Stimulated activated CD4-positive, alpha-beta T cell treated with anti-CD3 and anti-CD28 coated beads, TNF-alpha, amount 100 ng/mL, for 4 hours (primary cell): ENCODE measurements around the gene PRR36.
"Not testable (repeated sequence)": the region's sequence is repeated elsewhere in the genome, so short reads cannot be mapped to it uniquely, and the experiment has no call there.

Experiments
- DNase-seq, 3 experiments: peaks; one replicate each; pipeline ENCODE4 v3.0.0-alpha.2; 2020; ENCODE audit warnings: low read depth in 3 of 3

The PRR36 gene

DNA sequence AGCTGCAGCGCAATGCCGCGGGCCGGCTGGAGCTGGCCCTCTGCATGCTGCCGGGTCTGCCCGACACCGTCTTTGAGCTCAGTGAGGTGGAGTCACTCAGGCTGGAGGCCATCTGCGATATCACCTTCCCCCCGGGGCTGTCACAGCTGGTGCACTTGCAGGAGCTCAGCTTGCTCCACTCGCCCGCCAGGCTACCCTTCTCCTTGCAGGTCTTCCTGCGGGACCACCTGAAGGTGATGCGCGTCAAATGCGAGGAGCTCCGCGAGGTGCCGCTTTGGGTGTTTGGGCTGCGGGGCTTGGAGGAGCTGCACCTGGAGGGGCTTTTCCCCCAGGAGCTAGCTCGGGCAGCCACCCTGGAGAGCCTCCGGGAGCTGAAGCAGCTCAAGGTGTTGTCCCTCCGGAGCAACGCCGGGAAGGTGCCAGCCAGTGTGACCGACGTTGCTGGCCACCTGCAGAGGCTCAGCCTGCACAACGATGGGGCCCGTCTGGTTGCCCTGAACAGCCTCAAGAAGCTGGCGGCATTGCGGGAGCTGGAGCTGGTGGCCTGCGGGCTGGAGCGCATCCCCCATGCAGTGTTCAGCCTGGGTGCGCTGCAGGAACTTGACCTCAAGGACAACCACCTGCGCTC lies 25.7 kb upstream of the PRR36 start:
- no peak for DNase-seq

DNA sequence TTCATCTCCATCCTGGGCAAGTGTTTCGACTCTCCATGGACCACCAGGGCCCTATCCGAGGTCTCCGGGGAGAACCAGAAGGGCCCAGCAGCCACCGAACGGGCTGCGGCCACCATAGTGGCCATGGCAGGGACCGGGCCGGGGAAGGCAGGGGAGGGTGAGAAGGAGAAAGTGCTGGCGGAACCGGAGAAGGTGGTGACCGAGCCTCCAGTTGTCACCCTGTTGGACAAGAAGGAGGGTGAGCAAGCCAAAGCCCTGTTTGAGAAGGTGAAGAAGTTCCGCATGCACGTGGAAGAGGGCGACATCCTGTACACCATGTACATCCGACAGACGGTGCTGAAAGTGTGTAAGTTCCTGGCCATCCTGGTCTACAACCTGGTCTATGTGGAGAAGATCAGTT lies 24.8 kb upstream of the PRR36 start:
- no peak for DNase-seq

DNA sequence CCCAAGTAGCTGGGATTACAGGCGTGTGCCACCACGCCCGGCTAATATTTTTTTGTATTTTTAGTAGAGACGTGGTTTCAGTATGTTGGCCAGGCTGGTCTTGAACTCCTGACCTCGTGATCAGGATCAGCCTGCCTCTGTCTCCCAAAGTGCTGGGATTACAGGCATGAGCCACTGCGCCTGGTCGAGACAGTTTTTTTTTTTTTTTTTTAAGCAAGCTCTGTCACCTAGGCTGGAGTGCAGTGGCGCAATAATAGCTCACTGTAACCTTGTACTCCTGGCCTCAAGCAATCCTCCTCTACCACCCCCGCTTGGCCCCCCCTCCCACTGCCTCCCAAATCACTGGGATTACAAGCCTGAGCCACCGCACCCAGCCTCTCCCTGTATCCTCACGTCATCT lies 23.1 kb upstream of the PRR36 start:
- no peak for DNase-seq

DNA sequence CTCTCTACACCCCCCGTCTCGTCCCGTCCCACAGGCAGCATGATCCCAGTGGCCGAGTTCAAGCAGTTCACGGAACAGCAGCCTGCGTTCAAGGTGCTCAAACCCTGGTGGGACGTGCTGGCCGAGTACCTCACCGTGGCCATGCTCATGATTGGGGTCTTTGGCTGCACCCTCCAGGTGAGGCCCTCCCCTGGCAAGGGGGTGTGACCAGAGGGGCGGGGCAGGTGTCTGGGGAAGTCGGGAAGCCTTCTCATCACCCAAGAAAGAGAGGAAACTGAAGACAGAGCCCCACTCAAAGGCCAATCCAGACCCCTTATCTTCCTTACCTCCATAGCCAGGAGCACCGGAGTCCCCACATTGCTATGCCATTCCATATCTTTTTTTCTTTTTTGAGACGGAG lies 21.4 kb upstream of the PRR36 start:
- DNase-seq, result no peak

DNA sequence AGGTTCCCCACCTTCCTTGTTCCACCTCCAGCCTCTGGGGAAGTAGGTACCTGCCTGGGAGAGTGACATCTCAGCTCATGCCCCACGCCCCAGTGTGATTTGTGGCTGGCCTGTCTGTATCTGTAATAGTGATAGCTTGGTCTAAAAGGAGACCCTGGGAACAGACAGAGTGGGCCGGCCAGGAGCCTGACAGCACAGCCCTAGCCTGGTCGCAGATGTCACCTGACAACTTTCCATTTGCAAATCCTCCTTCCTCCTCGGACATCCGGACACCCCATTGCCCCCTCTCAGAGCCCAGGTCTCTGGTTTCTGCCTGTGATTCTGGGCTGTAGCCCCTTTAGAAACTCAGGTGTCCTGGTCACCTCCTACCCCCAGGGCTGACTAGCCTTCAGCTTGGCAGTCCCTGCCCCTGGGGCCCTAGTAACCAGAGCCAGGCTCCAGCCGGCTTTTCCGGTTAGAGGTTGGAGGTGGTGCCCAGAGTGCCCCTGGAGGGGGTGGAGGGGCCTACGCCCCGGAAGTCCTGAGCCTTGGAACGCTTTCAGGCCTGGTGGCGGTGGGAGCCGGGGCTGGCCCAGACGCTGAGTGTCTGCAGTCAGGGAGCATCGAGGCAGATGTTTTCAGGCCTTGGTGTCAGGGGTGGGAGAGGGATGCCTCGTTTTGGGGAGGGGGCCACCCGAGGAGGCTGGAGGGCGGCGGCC lies 20.6 kb upstream of the PRR36 start:
- DNase-seq, result no peak

DNA sequence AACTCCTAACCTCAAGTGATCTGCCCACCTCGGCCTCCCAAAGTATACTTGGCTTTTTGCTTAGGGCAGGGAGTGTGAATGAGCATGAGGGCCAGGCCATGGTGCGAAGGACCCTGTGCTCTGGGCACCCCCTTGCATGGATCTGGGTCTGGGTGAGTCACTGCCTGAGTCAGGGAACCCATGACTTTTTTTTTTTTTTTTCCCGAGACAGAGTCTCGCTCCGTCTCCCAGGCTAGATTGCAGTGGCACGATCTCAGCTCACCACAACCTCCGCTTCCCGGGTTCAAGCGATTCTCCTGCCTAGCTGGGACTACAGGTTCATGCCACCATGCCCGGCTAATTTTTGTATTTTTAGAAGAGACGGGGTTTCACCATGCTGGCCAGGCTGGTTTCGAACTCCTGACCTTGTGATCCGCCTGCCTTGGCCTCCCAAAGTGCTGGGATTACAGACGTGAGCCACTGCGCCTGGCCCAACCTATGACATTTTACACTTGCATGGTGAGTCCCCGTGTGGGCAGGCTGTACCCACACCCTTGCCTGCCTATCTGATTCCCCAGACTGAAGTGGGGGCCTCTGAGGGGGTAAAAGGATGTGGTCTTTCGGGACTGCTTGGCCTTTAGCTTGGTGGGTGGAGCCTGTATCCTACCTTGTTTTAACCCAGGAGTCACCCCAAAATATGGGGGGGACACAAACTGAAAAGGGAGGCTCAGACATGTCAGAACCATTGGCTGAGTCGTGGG lies 19.3 kb upstream of the PRR36 start:
- DNase-seq, result not testable (repeated sequence)

DNA sequence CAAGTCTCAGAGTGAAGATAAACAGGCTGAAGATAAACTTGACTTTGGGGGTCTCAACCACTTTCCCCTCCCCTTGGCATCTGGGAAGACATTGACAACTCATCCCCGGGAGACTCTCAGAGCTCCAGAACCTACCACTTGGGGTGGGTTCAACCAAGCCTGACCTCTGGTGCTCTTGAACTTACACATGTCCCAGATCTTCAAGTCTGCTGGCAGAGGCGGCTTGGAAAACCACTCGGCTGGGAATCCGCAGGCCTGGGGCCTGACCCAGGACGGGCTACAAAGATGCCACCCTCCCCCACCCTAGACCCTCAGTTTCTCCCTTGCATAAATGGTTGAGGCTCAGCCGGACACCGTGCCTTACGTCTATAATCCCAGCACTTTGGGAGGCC lies 14.6 kb upstream of the PRR36 start:
- no peak for DNase-seq

DNA sequence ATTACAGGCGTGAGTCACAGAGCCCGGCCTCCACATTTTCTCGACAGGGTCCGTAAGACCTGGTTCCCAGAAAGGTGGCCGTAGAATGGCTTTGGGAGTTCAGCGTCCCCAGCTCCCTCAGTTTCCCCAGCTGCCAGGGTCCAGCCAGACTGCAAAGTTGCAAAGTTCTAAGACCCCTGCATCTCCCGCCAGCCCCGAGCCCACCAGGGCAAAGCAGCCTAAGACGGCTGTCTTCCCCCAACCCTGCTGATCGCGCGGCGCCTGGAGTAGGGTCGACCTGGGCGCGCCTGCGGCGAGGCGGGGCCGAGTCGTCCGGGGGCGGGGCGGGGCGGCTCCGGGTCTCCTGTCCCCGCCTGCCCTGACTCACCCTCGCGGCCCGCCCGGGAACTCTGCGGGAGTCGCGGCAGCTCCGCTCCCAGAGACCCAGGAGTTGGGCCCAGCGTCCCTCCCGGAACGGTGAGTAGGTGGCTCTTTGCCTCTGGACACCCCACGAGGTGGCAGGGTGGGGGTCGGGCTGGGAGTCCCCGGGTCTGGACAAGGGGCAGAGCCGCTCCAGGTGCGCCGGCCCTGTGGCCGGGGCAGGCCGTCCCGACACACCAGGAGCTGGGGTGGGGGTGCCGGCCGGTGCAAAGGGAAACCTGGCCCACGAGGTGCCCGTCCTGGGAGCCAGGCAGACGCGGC lies 14.1 kb upstream of the PRR36 start, which contains the start of gene LRRC8E:
TSS of gene LRRC8E (plus strand) at position 366 of the 681 bp plus-strand sequence. CDS start 7,094 bp downstream, outside the sequence.
- DNase-seq, result peak in 1 of 3 experiments; percentile 25

DNA sequence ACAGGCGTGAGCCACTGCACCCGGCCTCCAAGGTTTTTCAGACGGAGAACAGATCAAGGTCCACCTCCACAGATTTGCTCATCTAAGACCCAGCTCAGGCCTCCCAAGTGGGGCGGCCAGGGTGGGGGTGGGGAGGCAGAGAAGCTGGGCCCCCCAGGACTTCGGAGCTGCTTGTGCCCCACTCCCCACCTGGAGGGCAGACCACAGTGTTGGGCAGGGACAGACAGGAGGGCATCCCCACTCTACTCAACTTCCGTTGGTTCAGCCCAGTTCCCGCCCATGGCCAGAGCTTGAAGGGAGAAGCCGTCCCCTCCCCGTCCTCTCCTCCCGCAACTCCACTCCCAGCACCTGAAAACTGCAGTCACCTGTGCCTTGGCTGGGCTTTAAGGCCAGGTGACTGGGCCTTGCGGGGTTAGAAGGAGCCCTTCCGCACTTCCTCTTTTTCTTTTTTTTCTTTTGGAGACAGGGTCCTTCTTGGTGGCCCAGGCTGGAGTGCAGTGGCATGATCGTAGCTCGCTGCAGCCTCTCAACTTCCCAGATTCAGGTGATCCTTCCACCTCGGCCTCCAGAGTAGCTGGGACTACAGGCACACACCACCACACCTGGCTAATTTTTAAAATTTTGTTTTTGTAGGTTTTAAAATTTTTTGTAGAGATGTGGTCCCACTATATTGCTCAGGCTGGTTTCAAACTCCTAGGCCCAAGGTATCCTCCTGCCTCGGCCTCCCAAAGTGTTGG lies 13.4 kb upstream of the PRR36 start:
- no peak for DNase-seq

DNA sequence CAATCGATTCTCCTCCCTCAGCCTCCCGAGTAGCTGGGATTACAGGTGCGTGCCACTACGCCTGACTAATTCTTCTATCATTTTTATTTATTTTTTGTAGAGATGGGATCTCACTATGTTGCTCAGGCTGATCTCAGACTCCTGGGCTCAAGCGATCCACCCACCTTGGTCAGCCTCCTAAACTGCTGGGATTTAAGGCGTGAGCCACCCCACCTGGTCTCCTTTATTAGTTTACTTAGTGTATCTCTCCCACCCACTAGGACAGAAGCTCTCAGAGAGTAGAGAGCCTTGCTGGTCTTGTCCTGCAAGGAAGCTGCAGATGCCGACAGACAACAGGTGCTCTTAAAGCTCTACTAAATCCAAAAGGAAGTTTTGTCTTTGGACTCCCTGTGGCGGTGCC lies 11.6 kb upstream of the PRR36 start:
- no peak for DNase-seq

DNA sequence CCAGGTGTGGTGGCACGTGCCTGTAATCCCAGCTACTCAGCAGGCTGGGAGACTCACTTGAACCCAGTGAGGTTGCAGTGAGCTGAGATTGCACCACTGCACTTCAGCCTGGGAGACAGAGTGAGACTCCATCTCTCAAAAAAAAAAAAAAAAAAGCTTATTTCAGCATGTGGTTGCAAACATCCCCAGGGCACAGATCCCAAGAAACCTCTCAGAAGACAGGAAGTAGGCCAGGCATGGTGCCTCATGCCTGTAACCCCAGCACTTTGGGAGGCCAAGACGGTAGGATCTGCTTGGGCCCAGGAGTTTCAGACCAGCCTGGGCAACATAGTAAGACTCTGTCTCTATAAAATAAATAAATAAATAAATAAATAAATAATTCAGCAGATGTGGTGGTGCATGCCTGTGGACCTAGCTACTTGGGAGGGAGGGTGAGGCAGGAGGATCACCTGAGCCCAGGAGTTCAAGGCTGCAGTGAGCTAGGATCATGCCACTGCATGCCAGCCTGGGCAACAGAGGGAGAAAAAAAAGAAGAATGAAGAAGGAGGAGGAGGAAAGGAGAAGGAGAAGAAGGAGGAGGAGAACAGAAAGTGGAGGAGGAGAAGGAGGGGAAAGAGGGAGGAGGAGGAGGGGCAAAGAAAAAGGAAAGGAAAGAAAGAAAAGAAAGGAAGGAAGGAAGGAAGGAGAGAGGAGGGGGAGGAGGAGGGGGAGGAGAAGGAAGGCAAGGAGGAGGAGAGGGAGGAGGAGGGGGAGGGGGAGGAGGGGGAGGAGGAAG lies 9.8 kb upstream of the PRR36 start:
- no peak for DNase-seq

DNA sequence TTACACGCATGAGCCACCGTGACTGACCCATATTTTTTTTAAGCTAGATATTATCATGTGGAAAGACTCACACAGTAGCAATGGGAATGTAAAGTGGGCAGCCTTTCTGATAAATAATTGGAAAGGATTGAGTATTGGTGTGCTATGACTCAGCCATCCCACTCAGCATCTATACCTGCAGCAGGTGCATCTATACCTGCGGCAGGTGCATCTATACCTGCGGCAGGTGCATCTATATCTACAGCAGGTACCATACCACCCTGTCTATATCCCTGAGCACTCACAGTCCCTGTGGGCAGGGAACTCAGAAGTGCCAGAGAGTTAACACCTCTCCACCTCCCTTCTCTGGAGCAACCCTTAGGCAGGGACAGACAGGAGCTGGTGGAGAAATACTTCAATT lies 8.9 kb upstream of the PRR36 start:
- no peak for DNase-seq

DNA sequence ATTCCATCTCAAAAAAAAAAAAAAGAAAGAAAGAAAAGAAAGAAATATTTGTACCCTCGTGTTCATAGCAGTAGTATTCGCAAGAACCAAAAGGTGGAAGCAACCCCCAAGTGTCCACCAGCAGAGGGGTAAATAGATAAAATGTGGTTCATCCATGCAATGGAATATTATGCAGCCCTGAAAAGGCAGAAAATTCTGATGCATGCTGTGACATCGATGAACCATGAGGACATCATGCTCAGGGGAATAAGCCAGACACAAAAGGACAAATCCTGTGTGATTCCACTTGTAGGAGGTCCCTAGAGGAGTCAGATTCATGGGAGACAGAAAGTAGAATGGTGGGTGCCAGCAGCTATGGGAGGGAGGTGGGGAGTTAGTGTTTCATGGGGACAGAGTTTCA lies 7.7 kb upstream of the PRR36 start:
- no peak for DNase-seq

DNA sequence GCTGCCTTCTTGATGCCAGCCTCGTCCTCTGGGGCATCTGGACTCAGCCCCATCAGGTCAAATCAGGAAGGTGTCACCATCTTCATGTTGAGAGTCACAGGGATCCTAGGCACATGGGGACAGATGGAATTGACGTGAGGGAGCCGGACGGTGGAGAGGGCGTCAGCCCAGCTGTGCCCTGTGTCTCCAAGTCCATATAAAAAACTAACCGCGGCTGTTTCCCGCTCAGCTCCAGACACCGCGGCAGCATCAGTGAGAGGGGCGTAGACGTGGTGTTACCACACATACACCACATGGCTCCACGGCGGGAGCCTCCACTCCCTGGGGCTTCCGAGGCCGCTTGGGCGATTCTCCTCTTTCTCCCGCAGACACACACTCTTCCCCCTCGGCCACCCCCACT lies 5.6 kb upstream of the PRR36 start:
- DNase-seq, result no peak

DNA sequence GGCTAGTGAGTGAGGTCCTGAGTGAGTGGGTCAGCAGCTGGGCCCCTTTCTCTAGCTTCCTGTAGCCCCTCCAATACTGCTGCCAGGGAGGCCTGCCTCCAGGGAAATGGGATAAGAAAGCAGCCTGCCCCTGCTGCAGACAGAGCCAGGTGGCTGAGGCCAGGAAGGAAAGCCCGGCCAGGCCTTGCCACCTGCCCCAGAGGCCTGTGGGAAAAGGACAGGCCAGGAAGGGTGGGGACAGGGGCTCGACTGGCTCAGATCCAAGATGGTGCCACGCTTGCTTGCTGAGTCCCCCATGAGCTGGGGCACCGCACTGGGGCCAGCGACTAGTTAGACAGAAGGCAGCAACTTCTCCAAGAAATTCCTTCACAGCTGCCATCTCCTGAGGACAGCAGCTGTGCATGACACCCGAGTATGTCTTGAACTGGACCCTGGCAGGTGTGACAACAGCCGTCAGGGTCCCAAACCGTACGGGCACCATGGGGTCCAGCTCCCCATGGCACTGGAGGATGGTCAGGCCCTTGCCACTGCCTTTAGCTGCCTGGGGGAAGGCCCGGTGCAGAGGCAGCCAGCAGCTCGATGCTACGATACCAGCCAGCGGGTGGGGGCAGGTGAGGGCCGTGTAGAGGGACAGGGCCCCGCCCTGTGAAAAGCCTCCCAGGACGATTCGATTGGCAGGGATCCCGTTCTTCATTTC lies 5.1 kb upstream of the PRR36 start:
- DNase-seq, result no peak

DNA sequence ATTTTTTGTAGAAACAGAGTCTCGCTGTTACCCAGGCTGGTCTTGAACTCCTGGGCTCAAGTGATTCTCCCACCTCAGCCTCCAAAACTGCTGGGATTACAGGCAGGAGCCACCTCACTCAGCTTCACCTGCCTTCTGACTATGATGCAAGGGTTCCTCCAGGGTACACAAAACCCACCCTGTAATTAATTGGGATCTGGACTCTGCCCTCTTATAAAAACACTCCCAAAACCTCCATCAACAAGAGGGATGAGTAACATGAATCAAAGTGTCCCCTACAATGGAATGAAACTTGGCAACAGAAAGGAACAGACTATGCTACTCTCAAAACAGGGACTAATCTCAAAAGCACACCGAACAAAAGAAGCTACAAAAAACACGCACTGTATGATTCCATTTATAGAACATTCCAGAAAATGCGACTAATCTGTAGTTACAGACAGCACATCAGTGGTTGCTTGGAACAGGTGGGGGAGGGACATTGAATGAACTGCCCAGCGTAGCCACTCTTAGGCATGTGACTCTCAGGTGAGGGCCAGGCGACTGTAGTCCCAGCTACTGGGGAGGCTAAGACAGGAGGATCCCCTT lies 3.2 kb upstream of the PRR36 start:
- DNase-seq, result no peak

DNA sequence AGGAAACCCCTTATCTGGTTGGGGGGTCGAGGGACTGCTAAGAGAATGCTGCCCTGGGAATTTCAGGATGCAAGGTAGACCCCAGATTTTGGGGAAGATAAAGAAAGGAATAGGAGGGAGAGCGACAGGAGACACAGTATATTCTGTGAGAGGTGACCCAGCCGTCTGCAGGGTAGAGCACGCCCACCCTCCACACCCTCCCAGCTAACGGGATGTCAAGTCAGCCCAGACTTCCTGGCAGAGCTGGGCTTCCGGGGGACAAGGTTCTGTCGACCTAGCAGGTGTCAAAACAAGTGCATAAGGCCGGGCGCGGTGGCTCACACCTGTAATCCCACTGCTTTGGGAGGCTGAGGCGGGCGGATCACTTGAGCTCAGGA lies 695 bp upstream of the PRR36 start:
- no peak for DNase-seq

DNA sequence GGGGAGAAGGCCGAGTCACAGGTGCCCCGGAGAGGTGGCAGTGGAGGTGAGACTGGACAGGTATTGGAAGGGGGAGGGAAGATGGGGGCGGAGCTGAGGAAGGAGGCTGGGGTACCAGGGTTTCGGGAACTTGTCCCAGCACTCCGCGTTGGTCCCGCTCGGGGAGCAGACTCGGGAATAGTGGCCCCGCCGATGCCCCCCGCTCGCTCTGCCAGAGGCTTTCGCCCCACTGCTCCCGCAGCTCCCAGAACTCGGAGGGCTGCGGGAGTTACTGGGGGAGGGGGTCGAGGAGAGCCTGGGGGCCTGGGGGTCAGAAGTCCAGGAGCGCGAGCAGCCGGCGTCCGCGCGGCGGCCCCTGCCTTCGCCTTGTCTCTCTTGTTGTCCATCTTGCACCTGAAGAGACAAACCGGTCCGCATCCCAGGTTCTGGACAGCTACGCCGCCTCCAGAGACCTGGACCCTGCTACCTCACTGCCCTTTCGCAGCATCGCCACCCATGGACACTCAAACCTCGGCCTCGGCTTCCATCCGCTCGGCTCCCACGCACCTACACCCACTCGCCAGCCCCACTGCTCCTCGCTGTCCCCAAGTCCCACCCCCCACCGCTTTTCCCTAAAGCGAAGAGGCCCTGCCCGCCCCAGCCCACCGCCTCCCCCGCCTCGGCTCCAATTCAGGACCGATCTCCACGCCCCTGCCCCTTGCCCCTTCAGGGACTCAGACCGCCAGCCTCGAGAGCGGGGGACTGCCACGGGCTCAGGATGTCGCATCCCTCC lies 700 bp downstream of the PRR36 start:
- no peak for DNase-seq
